Fibroblast of skin of back (primary cell): Measurements from ENCODE around the gene BMERB1.
"Not testable (repeated sequence)": the region's sequence is repeated elsewhere in the genome, so short reads cannot be mapped to it uniquely, and the experiment has no call there.

ENCODE experiments used
- DNase-seq: peaks from one replicate; pipeline ENCODE4 v3.0.0-alpha.2; 2013

BMERB1 gene

DNA sequence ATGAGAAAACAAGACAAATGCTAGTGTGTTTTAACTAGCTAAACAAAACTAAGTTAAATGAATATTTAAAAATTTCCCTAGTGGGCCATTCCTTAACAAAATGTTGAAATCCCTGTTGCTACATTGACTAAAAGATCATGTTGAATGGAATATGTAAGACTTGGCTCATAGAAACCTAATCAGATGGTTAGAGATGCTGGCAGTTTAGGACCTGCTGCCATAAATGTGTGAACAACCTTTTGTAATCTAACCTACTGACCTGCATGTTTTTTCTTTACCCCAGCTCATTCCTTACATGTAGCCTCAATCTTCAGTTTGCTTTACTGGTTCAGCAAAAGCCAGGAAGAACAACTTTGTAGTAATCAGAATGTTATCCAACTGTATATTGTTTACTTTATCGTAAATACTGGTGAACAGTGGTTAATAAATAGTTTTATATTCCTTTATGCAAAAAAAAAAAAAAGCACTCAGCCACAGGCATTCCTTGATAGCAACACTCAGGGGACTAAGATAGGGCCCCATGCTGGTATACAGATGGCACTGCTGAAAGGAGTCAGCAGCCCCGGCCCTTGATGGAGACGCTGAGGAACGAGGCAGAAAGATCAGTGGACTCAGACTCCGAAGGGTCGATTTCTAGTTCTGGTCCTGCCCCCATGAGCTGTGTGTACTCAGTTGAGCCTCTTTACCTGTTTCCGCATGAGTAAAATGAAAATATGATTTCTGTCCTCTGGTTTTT, 130.4 kb downstream of the BMERB1 start:
- no peak for DNase-seq

GRCh38 chr16:15566095-15566494, 131.7 kb downstream of the BMERB1 start:
- DNase-seq: no peak

DNA sequence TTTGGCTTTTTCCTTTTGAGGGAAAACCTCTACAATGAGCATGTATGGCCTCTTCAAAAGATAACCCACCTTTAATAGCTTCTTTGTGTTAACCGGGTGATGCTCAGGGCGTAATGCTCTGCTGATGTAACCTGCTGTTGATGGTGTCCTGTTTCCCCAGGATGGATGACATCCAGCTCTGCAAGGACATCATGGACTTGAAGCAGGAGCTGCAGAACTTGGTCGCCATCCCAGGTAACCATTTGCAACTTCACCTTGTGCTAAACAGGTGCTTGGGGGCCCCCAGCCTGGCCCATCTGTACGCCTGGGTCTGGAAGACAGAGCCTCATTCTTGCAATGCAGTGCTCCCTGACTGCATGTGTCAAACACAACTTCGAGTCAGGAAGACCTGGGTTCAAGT, 133.4 kb downstream of the BMERB1 start:
- no peak for DNase-seq

- not testable (repeated sequence) for DNase-seq
Observed at GRCh38 chr16:15570666-15571065, 136.3 kb downstream of the BMERB1 start.

GRCh38 chr16:15571557-15571956, 137.2 kb downstream of the BMERB1 start:
- no peak for DNase-seq

DNA sequence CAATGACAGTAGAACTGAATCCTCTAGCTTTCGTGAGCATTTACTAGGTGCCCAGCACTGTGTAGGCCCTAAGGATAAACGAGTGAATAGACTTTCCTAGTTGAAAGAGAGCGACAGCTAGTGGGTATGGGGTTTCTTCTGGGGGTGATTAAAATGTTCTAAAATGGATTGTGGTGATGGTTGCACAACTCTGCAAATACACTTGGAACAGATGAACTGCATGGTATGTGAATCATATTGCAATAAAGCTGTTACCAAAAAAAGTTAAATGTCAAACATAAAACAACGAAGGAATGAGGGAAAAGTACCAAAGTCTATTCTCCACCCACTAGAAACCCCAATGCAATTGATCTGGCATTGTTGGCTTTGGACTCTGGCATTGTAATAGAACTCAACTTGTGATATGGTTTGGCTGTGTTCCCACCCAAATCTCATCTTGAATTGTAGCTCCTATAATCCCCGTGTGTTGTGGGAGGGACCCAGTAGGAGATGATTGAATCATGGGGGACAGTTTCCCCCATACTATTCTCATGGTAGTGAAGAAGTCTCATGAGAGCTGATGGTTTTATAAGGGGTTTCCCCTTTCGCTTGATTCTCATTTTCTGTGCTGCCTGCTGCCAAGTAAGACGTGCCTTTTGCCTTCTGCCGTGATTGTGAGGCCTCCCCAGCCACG, 138.1 kb downstream of the BMERB1 start:
- no peak for DNase-seq

DNA sequence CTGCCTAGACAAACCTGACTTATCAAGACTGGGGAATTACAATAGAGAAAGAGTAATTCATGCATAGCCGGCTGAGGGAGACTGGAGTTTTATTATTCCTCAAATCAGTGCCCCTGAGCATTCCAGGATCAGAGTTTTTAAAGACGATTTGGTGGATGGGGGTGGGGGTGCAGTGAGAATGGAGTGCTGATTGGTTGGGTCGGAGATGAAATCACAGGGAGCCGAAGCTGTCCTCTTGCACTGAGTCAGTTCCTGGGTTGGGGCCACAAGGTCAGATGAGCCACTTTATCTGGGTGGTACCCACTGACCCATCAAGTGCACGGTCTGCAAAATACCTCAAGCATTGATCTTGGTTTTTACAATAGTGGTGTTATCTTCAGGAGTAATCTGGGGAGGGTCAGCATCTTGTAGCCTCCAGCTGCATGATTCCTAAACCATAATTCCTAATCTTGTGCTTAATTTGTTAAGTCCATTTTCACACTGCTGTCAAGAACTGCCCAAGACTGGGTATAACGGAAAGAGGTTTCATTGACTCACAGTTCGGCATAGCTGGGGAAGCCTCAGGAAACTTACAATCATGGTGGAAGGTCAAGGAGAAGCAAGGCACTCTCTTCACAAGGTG, 139.0 kb downstream of the BMERB1 start:
- DNase-seq: no peak

- not testable (repeated sequence) for DNase-seq
Observed at GRCh38 chr16:15573896-15574613, 139.7 kb downstream of the BMERB1 start.

- no peak for DNase-seq
Observed at GRCh38 chr16:15574614-15574948, 140.2 kb downstream of the BMERB1 start.

DNA sequence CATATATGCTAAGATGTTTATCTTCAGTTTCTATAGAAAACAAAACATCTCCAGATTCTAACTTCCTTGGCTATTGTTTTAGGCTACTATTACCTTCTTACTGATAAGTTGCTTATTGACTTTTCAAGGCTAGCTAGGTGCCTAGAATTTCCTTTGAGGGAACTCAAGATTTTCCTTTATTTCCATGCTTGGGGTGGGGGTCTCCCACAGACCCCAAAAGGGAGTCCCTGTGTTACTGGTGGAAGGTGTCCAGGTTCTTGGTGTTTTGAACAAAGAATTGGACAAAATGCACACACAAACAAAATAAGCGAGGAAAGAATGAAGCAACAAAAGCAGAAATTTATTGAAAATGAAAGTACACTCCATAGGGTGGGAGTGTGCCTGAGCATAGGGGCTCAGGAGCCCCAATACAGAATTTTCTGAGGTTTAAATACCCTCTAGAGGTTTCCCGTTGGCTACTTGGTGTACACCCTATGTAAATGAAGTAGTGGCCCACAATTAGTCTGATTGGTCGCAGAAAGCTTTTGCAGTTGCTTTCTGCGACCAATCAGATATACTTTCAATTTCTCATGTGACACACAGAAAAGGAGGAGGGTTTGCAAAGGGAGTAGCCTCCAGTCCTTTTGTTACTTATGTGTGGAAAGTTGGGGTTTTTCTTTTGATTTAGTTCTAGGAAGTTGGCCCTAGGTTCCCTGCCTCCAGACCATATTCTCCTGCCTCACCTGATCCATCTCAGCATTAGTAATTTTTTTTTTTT, 141.1 kb downstream of the BMERB1 start:
- DNase-seq: no peak

- DNase-seq: no peak
Observed at GRCh38 chr16:15576960-15577958, 142.9 kb downstream of the BMERB1 start.

GRCh38 chr16:15578824-15579223, 144.4 kb downstream of the BMERB1 start:
- DNase-seq: no peak

- DNase-seq: no peak
Observed at GRCh38 chr16:15581127-15581815, 146.9 kb downstream of the BMERB1 start.

DNA sequence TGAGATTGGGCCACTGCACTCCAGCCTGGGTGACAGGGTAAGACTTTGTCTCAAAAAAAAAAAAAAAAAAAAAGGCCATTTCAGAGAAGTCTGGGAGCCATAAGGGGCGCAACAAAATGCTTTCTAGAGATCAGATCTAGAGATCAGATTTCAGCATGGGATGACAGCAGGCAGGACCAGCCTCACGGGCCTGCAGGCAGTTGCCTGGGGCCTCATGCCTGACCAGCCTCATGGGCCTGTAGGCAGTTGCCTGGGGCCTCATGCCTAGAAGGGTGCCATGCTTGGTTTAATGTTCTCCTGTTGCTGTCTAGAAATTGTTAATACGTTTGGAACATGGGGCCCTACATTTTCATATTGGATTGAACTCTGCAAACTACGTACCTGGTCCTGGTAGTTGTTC, 149.1 kb downstream of the BMERB1 start:
- no peak for DNase-seq

- DNase-seq: no peak
Observed at GRCh38 chr16:15585956-15586355, 151.6 kb downstream of the BMERB1 start.

- no peak for DNase-seq
Observed at GRCh38 chr16:15586716-15587115, 152.3 kb downstream of the BMERB1 start.

- no peak for DNase-seq
Observed at GRCh38 chr16:15587152-15587825, 152.9 kb downstream of the BMERB1 start.

GRCh38 chr16:15592324-15592723, 157.9 kb downstream of the BMERB1 start:
- no peak for DNase-seq

GRCh38 chr16:15593235-15593634, 158.8 kb downstream of the BMERB1 start:
- no peak for DNase-seq

DNA sequence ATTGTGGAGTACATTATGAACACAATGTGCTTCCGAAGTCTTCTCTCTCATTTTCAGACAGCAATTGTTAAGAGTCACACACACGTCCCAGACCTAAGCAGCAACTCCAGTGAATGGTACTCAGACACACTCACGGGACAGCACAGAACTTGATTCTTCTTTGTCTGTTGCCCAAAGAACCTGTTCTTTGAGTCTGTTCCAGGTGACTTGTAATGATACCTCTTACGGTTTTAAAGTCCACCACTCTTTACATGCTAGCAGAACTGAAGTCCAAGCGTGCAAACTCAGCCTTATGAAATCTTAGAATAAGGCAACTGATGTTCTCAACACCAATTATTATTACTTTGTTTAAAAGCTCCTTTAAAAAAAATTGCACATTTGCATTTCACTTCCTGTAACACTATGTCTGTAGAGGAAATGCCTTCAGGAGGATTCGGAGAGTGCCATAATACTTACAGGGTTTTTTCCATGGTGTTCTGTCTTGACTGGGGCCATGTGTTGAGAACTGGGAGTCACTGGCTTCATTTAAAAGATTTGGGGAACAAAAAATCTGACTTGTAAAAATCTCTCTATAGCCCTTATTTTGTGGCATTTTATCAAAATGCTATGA, 160.4 kb downstream of the BMERB1 start:
- DNase-seq: no peak
